Measurements from ENCODE around the gene MBLAC1. TPM values are rescaled to one million over a fixed set of nuclear protein-coding genes. Genes with fewer than 3 reads are reported as not detected.

Gene MBLAC1
- polyA plus RNA-seq, 1 donor from 2014 or later: 6.4 TPM

- TF ChIP-seq CTCF (IDR thresholded peaks at IDR 0.05; ENCODE audit: poor library complexity, severe bottlenecking) (peak; percentile 88), RAD21 (conservative IDR thresholded peaks at IDR 0.05) (peak; percentile 80), SMC3 (conservative IDR thresholded peaks at IDR 0.05; ENCODE audit: poor library complexity) (peak; percentile 76), EP300 (conservative IDR thresholded peaks at IDR 0.05; ENCODE audit: poor library complexity, severe bottlenecking) (no peak), REST (IDR thresholded peaks at IDR 0.05; ENCODE audit: borderline replicate concordance) (no peak), TAF1 (IDR thresholded peaks at IDR 0.05; ENCODE audit: low read depth) (no peak), POLR2AphosphoS5 (IDR thresholded peaks at IDR 0.05) (no peak)
- Histone ChIP-seq H3K4me2 (ENCODE audit: low read length) (no peak overlapping the region), H3F3A (ENCODE audit: insufficient read depth, low read length, poor library complexity, severe bottlenecking) (peaks cover 3% of the 10 kb centered on the region), H2AFZ (ENCODE audit: low read depth, low read length) (no peak overlapping the region), H3K9ac (ENCODE audit: low read length) (no peak overlapping the region), H3K4me3 (ENCODE audit: low read length) (peak overlapping the region; percentile 25), H3K36me3 (ENCODE audit: insufficient read depth, low read length) (no peaks in the 10 kb centered on the region), H4K20me1 (ENCODE audit: insufficient read depth) (no peaks in the 10 kb centered on the region), H3K9me3 (ENCODE audit: low read length) (no peaks in the 10 kb centered on the region), H3K27me3 (ENCODE audit: insufficient read depth, low read depth, low read length) (no peaks in the 10 kb centered on the region), H3K27ac (ENCODE audit: low read length) (no peak overlapping the region), H3K79me2 (replicated peaks; ENCODE audit: insufficient read depth, low read length) (no peaks in the 10 kb centered on the region), H3K9me2 (ENCODE audit: insufficient read depth, low read length) (no peaks in the 10 kb centered on the region)
These were observed 4.1 kb downstream of the MBLAC1 start for GRCh38 chr7:100130608-100131453.

- TF ChIP-seq TAF1 (IDR thresholded peaks at IDR 0.05; ENCODE audit: low read depth) (no peak), MXI1 (conservative IDR thresholded peaks at IDR 0.05; ENCODE audit: poor library complexity, severe bottlenecking) (no peak), CTCF (IDR thresholded peaks at IDR 0.05; ENCODE audit: poor library complexity, severe bottlenecking) (no peak), POLR2AphosphoS5 (IDR thresholded peaks at IDR 0.05) (no peak), EZH2 (IDR thresholded peaks at IDR 0.05; ENCODE audit: borderline replicate concordance, insufficient read depth, low read length, poor library complexity, severe bottlenecking) (no peak), REST (IDR thresholded peaks at IDR 0.05; ENCODE audit: borderline replicate concordance) (no peak)
- Histone ChIP-seq H3K79me2 (replicated peaks; ENCODE audit: insufficient read depth, low read length) (no peaks in the 10 kb centered on the region), H3K4me3 (ENCODE audit: low read length) (no peak overlapping the region), H3K4me2 (ENCODE audit: low read length) (no peak overlapping the region), H3K27ac (ENCODE audit: low read length) (no peak overlapping the region), H3K9ac (ENCODE audit: low read length) (no peak overlapping the region), H2AFZ (ENCODE audit: low read depth, low read length) (no peak overlapping the region), H3K27me3 (ENCODE audit: insufficient read depth, low read depth, low read length) (no peaks in the 10 kb centered on the region), H4K20me1 (ENCODE audit: insufficient read depth) (no peaks in the 10 kb centered on the region), H3K9me2 (ENCODE audit: insufficient read depth, low read length) (no peaks in the 10 kb centered on the region), H3K9me3 (ENCODE audit: low read length) (no peaks in the 10 kb centered on the region), H3K36me3 (ENCODE audit: insufficient read depth, low read length) (no peaks in the 10 kb centered on the region), H3F3A (ENCODE audit: insufficient read depth, low read length, poor library complexity, severe bottlenecking) (no peaks in the 10 kb centered on the region)
These were observed 5.4 kb downstream of the MBLAC1 start for GRCh38 chr7:100132126-100132525.

Data from neural cell (in vitro differentiated cells).